ENCODE data around the gene RYR1. TPM values are rescaled to one million over a fixed set of nuclear protein-coding genes. Genes with fewer than 3 reads are reported as not detected.

The RYR1 gene
- total RNA-seq, 2 experiments from 2014 or later, result 0.20 to 1.2 TPM

DNA sequence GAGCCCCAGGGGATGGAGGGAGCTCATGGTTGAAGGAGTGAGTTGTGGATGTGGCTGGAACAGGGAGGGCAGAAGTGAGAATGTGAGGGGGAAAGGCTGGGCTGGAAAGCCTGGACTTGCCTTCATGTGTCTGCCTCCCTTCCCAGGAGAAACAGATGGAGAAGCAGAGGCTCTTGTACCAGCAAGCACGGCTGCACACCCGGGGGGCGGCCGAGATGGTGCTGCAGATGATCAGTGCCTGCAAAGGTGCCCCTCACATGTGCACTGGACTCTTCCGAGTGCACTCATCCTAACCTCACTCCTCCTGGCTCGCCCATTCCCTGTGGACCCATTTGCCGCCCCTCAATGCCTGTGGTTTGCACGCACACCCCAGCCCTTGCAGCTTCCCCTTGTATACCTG lies 101.1 kb downstream of the RYR1 start:
- ATAC-seq (ENCODE audit: poor library complexity) (no peak), DNase-seq (no peak)
- Mint-ChIP-seq H3K9me3 (no peaks in the 10 kb centered on the region), H3K4me1 (ENCODE audit: low read depth) (peaks cover 38% of the 10 kb centered on the region), H3K27me3 (no peaks in the 10 kb centered on the region), H3K36me3 (ENCODE audit: low read depth) (no peaks in the 10 kb centered on the region), H3K4me3 (no peak overlapping the region), H3K27ac (no peak overlapping the region)
- H3K27ac ChIP-seq (ENCODE audit: low read depth in 1 of 2, low read length in 2 of 2), result no peak overlapping the region
- TF ChIP-seq, protein P1, sequence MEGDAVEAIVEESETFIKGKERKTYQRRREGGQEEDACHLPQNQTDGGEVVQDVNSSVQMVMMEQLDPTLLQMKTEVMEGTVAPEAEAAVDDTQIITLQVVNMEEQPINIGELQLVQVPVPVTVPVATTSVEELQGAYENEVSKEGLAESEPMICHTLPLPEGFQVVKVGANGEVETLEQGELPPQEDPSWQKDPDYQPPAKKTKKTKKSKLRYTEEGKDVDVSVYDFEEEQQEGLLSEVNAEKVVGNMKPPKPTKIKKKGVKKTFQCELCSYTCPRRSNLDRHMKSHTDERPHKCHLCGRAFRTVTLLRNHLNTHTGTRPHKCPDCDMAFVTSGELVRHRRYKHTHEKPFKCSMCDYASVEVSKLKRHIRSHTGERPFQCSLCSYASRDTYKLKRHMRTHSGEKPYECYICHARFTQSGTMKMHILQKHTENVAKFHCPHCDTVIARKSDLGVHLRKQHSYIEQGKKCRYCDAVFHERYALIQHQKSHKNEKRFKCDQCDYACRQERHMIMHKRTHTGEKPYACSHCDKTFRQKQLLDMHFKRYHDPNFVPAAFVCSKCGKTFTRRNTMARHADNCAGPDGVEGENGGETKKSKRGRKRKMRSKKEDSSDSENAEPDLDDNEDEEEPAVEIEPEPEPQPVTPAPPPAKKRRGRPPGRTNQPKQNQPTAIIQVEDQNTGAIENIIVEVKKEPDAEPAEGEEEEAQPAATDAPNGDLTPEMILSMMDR (IDR thresholded peaks at IDR 0.05), result no peak
- POLR2A ChIA-PET, result no interaction called here
- H3K4me3 ChIP-seq (ENCODE audit: low read length), result no peak overlapping the region
- intact Hi-C loops (cut with DNase I, micrococcal nuclease), result no loop called here
- no peaks in the 10 kb centered on the region for H3K27me3 ChIP-seq (ENCODE audit: control insufficient read depth in 1 of 2, insufficient read depth in 2 of 2, low read length in 2 of 2)
- CTCF ChIA-PET, result no interaction called here
- no peaks in the 10 kb centered on the region for H3K36me3 ChIP-seq (ENCODE audit: insufficient read depth, low read length)
- peaks cover 7 to 10% of the 10 kb centered on the region in 2 experiments for H3K9me3 ChIP-seq (ENCODE audit: control insufficient read depth in 1 of 2, insufficient read depth in 1 of 2, low read length in 2 of 2)
- peaks cover 36% of the 10 kb centered on the region for H3K4me1 ChIP-seq (ENCODE audit: insufficient read depth, low read length)

DNA sequence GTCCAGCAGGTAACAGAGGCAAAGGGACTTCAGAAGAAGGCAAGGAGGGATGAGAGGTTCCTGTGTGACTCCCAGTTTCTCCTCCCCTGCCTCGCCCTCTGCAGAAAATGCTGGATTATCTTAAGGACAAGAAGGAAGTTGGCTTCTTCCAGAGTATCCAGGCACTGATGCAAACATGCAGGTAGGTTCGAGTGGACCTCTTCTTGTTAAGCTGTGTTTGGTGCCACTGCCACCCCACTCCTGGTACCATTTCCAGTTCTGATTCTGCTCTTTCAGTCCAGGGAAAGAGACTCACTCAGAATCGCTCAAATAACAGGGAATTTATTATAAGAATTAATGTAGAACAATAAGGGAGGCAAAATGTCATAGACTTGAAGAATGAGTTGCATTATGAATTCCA lies 101.7 kb downstream of the RYR1 start:
- intact Hi-C loops (cut with DNase I, micrococcal nuclease), result loop anchor here in 1 of 2 experiments (5.0 kb wide), 1 partner anchor 82 kb away; the partner anchor contains the start of genes EIF3K and MAP4K1
- no peaks in the 10 kb centered on the region for H3K27me3 Mint-ChIP-seq
- TF ChIP-seq, protein P1 (IDR thresholded peaks at IDR 0.05), result no peak
- ChIA-PET CTCF (no interaction called here), POLR2A (no interaction called here)
- Histone ChIP-seq H3K27ac (ENCODE audit: low read depth in 1 of 2, low read length in 2 of 2) (no peak overlapping the region), H3K9me3 (ENCODE audit: control insufficient read depth in 1 of 2, insufficient read depth in 1 of 2, low read length in 2 of 2) (peaks cover 7 to 10% of the 10 kb centered on the region in 2 experiments), H3K4me3 (ENCODE audit: low read length) (no peak overlapping the region), H3K27me3 (ENCODE audit: control insufficient read depth in 1 of 2, insufficient read depth in 2 of 2, low read length in 2 of 2) (no peaks in the 10 kb centered on the region), H3K36me3 (ENCODE audit: insufficient read depth, low read length) (no peaks in the 10 kb centered on the region), H3K4me1 (ENCODE audit: insufficient read depth, low read length) (peaks cover 40% of the 10 kb centered on the region)
- DNase-seq, result no peak
- H3K36me3 Mint-ChIP-seq (ENCODE audit: low read depth), result no peaks in the 10 kb centered on the region
- H3K9me3 Mint-ChIP-seq, result no peaks in the 10 kb centered on the region
- H3K4me1 Mint-ChIP-seq (ENCODE audit: low read depth), result peaks cover 43% of the 10 kb centered on the region
- H3K27ac Mint-ChIP-seq, result no peak overlapping the region
- H3K4me3 Mint-ChIP-seq, result no peak overlapping the region
- ATAC-seq (ENCODE audit: poor library complexity), result no peak

DNA sequence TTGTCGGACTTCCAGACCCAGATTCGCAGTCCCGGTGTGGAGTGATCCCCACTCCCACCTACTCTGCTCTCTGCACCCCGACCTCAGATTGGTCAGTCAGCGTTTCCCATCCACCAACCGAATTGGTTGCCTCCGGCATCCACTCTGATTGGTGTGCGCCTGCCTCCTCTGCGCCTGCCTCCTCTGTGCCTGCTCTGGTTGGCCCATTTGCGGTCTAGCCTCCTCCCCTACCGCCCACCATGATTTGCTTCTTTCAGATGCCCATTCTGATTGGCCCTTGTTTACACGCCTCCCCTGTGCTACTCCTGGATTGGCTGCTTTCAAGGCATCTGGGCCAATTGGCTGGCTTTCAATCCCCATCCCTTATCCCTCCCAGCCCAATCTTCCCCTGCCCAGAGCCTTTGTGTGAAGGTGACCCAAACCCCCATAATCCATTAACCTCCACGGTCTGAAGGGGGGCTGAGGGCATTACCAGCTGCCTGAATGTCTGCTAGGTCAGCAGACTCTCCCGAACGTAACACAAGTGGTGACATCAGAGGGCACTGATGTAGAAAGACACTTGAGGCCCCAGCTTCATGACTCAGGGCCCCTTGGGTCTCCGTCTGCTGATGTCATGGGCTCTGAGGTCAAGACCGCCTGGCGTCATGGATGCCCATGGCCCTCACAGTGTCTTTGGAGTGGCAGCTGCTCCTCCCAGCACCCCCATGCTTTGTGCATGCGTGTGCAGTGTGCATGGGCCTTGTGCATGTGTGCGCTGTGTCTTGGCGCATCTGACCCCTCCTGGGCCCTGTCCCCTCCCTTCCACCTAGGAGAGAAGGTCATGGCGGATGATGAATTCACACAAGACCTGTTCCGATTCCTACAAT lies 103.8 kb downstream of the RYR1 start:
- H3K36me3 Mint-ChIP-seq (ENCODE audit: low read depth), result no peaks in the 10 kb centered on the region
- POLR2A ChIA-PET, result no interaction called here
- no peaks in the 10 kb centered on the region for H3K27me3 Mint-ChIP-seq
- peaks cover 48% of the 10 kb centered on the region for H3K4me1 Mint-ChIP-seq (ENCODE audit: low read depth)
- no peaks in the 10 kb centered on the region for H3K9me3 Mint-ChIP-seq
- H3K4me3 ChIP-seq (ENCODE audit: low read length), result no peak overlapping the region
- H3K9me3 ChIP-seq (ENCODE audit: control insufficient read depth in 1 of 2, insufficient read depth in 1 of 2, low read length in 2 of 2), result peaks cover 7 to 10% of the 10 kb centered on the region in 2 experiments
- intact Hi-C loops (cut with DNase I, micrococcal nuclease), result loop anchor here in 1 of 2 experiments (5.0 kb wide), 1 partner anchor 80 kb away; the partner anchor contains the start of genes EIF3K and MAP4K1
- ATAC-seq (ENCODE audit: poor library complexity), result no peak
- H3K27me3 ChIP-seq (ENCODE audit: control insufficient read depth in 1 of 2, insufficient read depth in 2 of 2, low read length in 2 of 2), result no peaks in the 10 kb centered on the region
- no peak overlapping the region for H3K27ac ChIP-seq (ENCODE audit: low read depth in 1 of 2, low read length in 2 of 2)
- H3K36me3 ChIP-seq (ENCODE audit: insufficient read depth, low read length), result no peaks in the 10 kb centered on the region
- peaks cover 40% of the 10 kb centered on the region for H3K4me1 ChIP-seq (ENCODE audit: insufficient read depth, low read length)
- CTCF ChIA-PET, result no interaction called here
- DNase-seq, result peak in 1 of 14 experiments; percentile 22
- no peak overlapping the region for H3K4me3 Mint-ChIP-seq
- peak overlapping the region; percentile 74 for H3K27ac Mint-ChIP-seq
- TF ChIP-seq, protein P1 (IDR thresholded peaks at IDR 0.05), result no peak

All from CD4-positive, alpha-beta T cell (primary cell).